IPS DF 6.9 (cell line): ENCODE results near the gene NTSR1.

Experiments used
- DNase-seq: peaks from one replicate; pipeline ENCODE4 v3.0.0-alpha.2; 2013; ENCODE audit warnings: low read depth, low spot score
- H3K27ac ChIP-seq: one replicate; pipeline ENCODE4 v1.5.1; 2013; ENCODE audit warnings: low read length, control low read depth
- H3K27me3 ChIP-seq: 2 replicates; pipeline ENCODE4 v1.6.1; 2013; ENCODE audit warnings: mild to moderate bottlenecking, low read length; ENCODE audit not compliant: control insufficient read depth, insufficient read depth
- H3K36me3 ChIP-seq: 2 replicates; pipeline ENCODE4 v1.6.1; 2013; ENCODE audit warnings: low read length; ENCODE audit not compliant: control insufficient read depth, insufficient read depth
- H3K4me1 ChIP-seq: 2 replicates; pipeline ENCODE4 v1.6.1; 2013; ENCODE audit warnings: low read length; ENCODE audit not compliant: control insufficient read depth, insufficient read depth
- H3K4me3 ChIP-seq: 2 replicates; pipeline ENCODE4 v1.5.1; 2013; ENCODE audit warnings: mild to moderate bottlenecking, low read length
- H3K9me3 ChIP-seq: 2 replicates; pipeline ENCODE4 v1.6.1; 2013; ENCODE audit warnings: low read length, inconsistent platforms; ENCODE audit not compliant: control insufficient read depth, insufficient read depth
- WGBS: extraction: QIAGEN DNeasy Blood & Tissue Kit; methylation state at CpG from one replicate; pipeline ENCODE4 v1.1.7; 2013; ENCODE audit warnings: mixed read lengths, missing lambda C conversion rate; ENCODE audit not compliant: insufficient read length, insufficient coverage; 5-methylcytosine and 5-hydroxymethylcytosine counted together

NTSR1 gene

DNA sequence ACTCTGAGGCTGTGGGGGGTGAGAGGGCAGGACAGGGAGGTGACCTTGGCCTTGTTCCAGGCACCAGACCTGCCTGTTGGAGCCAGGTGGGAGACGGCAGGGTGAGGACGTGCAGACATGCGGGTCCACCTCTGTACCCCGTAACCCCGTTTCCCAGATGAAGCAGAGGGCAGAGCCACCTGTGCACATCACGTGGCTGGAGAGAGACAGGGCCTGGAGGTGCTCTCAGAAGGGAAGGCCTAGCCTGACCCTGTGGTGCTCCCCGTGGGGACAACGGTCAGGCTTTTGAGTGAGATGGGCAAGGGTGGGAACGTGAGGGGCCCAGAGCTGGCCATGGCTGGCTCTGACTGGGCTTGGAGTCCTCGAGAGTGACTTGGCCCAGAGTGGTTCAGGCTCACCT is 6.6 kb downstream of the NTSR1 start:
- no CpG with 5 or more reads among the region's 10 CpGs for WGBS
- Histone ChIP-seq H3K27ac (no peak overlapping the region), H3K9me3 (no peaks in the 10 kb centered on the region), H3K4me1 (no peaks in the 10 kb centered on the region), H3K36me3 (no peaks in the 10 kb centered on the region), H3K4me3 (no peak overlapping the region), H3K27me3 (peaks cover 2% of the 10 kb centered on the region; the same call in 1 of the 2 replicates)
- DNase-seq: no peak

DNA sequence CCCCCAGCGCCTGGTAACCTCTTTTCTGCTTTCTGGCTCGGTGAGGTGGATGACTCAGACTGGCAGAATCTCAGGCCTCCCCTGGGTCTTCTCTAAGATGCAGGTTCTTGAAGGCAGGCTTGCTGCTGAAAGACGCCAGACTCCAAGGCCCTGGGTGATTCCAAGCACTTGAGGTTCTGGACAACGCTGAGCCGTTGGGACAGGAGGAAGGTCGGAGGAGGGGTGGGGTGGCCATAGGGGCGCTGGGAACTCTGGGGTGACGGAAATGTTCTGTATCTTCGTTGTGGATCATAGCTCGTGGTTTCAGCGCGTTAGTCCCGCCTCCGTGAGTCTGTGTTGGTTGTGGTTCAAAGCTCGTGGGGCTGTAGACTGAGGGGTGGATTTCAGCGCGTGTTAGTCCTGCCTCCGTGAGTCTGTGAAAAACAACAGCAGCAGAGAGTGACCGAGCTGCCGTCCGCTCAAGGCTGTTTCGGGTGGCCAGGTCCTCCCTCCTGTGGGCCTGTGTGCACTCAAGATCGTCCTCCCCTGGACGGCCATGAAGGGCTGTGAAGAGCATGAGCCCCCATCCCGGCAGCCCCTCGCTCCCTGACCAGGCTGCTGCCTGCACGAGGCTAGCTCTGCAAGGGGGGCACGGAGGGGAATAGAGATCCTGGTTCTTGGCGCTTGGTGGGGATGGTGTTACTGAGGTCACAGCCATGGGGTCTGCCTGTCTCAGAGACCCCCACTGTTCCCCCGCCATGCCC is 7.7 kb downstream of the NTSR1 start:
- H3K27ac ChIP-seq: no peak overlapping the region
- no peaks in the 10 kb centered on the region for H3K36me3 ChIP-seq
- no peaks in the 10 kb centered on the region for H3K27me3 ChIP-seq
- no peaks in the 10 kb centered on the region for H3K4me1 ChIP-seq
- no peak overlapping the region for H3K4me3 ChIP-seq
- no CpG with 5 or more reads among the region's 30 CpGs for WGBS
- H3K9me3 ChIP-seq: no peaks in the 10 kb centered on the region
- no peak for DNase-seq

DNA sequence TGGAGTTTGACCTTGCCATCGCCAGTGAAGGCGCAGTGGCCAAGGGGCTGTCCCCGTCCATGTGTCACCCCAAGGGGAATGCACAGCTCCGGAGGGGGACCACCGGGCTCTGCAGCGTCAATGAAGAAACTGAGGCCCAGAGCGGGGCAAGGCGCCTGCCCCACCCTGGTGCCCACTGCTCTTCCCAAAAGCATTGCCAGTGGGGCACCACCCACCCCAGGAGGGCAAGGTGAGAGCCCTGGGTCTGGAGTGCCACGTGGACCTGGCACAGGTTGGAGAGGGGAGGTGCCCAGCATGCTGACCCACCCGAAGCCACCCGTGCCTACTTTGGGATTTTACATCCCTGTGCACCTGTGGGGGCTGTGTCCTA is 8.3 kb downstream of the NTSR1 start:
- no peak for DNase-seq
- WGBS: no CpG with 5 or more reads among the region's 11 CpGs
- no peaks in the 10 kb centered on the region for H3K4me1 ChIP-seq
- H3K27ac ChIP-seq: no peak overlapping the region
- no peaks in the 10 kb centered on the region for H3K36me3 ChIP-seq
- no peaks in the 10 kb centered on the region for H3K27me3 ChIP-seq
- H3K4me3 ChIP-seq: no peak overlapping the region
- H3K9me3 ChIP-seq: no peaks in the 10 kb centered on the region

DNA sequence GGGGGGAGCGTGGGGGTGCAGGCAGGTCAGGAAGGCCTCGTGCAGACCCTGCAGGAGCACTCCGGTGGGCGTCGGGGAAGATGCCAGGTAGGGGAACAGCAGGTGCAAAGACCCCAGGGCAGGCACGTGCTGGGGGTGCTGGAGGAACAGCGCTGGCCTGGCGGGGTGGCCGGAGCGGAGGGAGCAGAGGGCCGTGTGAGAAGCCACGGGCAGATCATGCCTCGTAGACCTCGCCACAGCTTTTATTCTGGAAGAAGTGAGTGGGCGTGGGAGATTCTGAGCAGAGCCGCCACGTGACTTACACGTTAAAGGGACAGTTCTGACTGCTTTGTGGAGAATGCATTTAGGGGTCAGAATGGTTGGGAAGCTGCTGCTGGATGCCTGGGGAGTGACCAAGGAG is 9.3 kb downstream of the NTSR1 start:
- Histone ChIP-seq H3K4me3 (no peak overlapping the region), H3K27ac (no peak overlapping the region), H3K4me1 (no peaks in the 10 kb centered on the region), H3K36me3 (no peaks in the 10 kb centered on the region), H3K9me3 (no peaks in the 10 kb centered on the region), H3K27me3 (no peaks in the 10 kb centered on the region)
- no CpG with 5 or more reads among the region's 18 CpGs for WGBS
- DNase-seq: no peak

DNA sequence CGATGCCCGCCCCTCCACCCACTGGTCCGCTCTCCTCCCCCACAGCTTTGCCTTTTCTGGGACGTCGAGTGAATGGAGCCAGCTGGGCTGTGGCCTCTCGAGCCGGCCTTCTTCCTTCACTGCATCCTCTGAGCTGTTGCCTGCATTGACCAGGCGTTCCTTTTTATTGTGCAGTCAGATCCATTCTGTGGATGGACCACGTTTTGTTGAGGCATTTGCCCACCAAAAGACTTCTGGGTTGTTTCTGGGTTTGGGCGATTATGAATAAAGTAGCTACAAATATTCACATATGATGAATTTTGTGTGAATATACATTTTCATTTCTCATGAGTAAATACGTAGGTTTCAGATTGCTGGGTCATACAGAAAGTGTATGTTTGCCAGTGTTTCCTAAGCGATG is 9.9 kb downstream of the NTSR1 start:
- Histone ChIP-seq H3K4me3 (no peak overlapping the region), H3K9me3 (no peaks in the 10 kb centered on the region), H3K4me1 (no peaks in the 10 kb centered on the region), H3K27me3 (no peaks in the 10 kb centered on the region), H3K36me3 (no peaks in the 10 kb centered on the region), H3K27ac (no peak overlapping the region)
- no peak for DNase-seq
- WGBS: no CpG with 5 or more reads among the region's 12 CpGs

DNA sequence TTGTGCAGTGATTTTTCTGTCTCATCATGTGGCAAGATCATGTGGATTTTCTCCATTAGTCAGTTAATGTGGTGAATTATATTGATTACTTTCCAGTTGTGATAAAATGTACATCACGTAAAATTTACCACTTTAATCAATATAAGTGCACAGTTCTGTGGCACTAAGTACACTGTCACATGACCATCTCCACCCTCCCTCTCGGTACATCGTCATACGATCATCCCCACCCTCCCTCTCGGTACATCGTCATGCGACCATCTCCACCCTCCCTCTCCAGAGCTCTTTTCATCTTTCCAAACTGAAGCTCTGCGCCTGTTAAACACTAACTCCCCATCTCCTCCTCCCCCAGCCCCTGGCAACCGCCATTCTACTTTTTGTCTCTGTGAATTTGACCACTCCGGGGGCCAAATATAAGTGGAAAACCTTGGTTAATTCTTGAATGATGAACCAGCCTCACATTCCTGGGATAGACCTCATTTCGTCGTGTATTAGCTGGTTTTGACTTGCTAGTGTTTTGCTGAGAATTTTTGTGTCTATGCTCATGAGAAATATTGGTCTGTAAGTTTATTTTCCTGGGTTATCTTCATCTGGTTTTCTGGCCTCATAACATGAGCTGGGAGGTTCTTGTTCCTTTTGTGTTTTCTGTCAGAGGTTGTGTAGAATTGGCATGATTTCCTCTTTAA is 10.8 kb downstream of the NTSR1 start:
- 100% methylated on average over 4 of the region's 12 CpGs for WGBS
- H3K27me3 ChIP-seq: no peaks in the 10 kb centered on the region
- H3K9me3 ChIP-seq: no peaks in the 10 kb centered on the region
- H3K4me3 ChIP-seq: no peak overlapping the region
- no peaks in the 10 kb centered on the region for H3K36me3 ChIP-seq
- no peaks in the 10 kb centered on the region for H3K4me1 ChIP-seq
- no peak overlapping the region for H3K27ac ChIP-seq
- no peak for DNase-seq

DNA sequence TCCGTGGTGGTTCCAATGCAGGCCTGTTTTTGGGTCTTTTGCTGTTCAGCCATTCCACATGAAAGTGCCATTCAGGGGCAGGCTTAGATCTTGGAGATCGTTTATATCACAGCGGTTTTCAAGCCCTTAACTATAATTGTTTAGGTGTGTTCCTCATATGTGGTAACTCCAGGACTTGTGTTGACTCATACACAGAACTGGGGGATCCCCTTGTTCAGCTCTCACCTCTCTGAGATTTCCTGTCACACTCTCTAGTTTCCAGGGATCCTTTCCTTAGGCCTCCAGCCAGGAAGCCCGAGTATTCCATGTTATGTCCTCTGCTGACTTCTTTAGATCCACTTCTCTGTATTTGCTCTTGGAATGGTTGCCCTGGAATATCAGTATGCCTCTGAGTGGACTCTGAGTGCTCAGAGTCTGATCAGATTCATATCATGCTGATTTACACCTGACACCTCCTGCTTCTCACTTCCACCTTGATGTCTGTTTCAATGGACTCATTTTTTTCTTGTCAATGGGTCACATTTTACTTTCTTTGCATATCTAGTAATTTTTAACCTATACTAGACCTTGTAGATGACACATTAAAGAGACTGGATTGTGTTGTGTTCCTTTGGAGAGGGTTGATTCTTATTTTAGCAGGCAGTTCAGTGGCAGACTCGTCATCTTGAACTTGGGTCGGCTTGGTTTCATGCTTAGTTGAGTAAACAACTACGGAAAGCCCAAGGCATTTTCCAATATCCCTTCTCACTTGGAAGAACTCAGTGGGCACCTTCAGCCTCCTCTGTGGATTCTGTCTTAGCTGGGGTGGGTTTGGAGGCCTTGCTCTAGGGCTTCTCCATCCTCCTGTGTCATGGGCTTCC is 13.1 kb downstream of the NTSR1 start:
- no peaks in the 10 kb centered on the region for H3K4me1 ChIP-seq
- H3K9me3 ChIP-seq: no peaks in the 10 kb centered on the region
- DNase-seq: no peak
- no peaks in the 10 kb centered on the region for H3K36me3 ChIP-seq
- no peaks in the 10 kb centered on the region for H3K27me3 ChIP-seq
- no peak overlapping the region for H3K27ac ChIP-seq
- no peak overlapping the region for H3K4me3 ChIP-seq
- WGBS: no CpG with 5 or more reads among the region's 7 CpGs

DNA sequence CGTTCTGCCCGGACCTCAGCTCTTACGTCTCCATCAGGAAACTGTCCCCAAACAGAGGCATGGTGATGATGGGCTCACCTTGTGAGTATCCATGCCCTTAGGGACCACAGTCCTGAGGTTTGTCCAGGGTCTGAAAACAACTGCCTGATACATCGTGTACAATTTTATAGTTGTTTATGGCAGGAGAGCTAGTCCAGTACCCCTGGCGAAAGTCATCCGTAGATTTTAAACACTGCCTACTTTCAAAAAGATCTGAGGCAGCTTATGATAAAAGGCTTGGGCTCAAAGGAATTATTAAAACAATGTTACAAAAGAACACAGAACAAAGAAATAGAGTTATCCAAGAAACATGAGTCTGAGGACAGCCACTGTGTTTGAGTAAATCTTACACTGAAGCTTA is 14.0 kb downstream of the NTSR1 start:
- DNase-seq: no peak
- Histone ChIP-seq H3K27me3 (no peaks in the 10 kb centered on the region), H3K9me3 (no peaks in the 10 kb centered on the region), H3K27ac (no peak overlapping the region), H3K4me3 (no peak overlapping the region), H3K36me3 (no peaks in the 10 kb centered on the region), H3K4me1 (no peaks in the 10 kb centered on the region)
- WGBS: no CpG with 5 or more reads among the region's 6 CpGs

DNA sequence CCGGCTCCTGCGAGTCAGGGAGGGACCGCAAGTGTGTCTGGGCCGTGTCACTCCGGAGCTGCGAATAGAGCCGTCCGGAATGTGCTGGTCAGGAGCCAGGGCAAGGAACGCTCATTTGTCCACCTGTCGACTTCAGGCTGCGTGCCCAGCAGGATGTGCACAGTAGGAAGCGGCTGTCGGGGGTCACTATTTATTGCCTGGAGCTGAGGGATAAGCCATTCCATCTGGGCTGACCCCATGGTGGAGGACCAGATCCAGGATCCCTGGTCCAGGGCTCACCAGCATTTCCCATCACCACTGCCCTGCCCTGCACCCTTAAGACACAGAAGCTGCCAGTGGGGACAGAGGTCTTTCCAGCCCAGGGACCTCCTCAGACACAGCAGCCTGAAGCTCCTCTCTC is 14.7 kb downstream of the NTSR1 start:
- H3K36me3 ChIP-seq: no peaks in the 10 kb centered on the region
- no peaks in the 10 kb centered on the region for H3K4me1 ChIP-seq
- no peaks in the 10 kb centered on the region for H3K27me3 ChIP-seq
- no peak overlapping the region for H3K27ac ChIP-seq
- no peak for DNase-seq
- no peaks in the 10 kb centered on the region for H3K9me3 ChIP-seq
- no peak overlapping the region for H3K4me3 ChIP-seq
- WGBS: no CpG with 5 or more reads among the region's 13 CpGs

DNA sequence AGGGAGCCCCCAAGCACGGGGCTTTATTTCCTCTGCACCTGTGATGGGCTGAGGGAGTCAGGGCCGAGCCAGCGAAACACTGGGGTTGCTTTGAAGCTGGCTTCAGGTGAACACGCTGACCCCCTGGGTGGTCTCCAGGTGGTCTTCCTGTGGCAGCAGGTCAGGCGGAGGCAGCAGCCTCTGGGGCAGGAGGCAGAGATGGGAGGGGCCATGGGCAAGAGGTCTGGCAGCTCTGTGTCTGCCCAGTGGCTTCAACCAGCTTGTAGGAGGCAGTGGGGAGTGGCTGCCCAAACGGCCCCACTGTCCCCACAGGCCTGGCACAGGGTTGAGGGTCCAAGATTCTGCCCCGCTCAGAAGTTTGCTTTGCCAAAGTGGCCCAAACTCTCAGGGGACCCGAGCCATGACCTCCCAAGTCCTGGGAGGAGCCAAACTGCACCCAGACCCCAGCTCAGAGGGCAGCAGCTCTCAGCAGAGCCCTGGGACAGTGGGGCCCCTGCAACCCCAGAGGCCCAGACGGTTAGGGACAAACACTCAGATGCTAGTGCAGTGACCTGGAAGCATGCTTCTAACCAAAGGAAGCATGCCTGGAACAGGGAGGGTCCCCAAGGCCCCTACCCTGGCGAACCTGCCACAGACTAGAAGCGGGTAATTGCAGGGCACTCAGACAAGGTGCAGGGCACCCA is 15.3 kb downstream of the NTSR1 start:
- H3K27ac ChIP-seq: no peak overlapping the region
- DNase-seq: no peak
- no CpG with 5 or more reads among the region's 11 CpGs for WGBS
- H3K27me3 ChIP-seq: no peaks in the 10 kb centered on the region
- no peaks in the 10 kb centered on the region for H3K4me1 ChIP-seq
- H3K36me3 ChIP-seq: no peaks in the 10 kb centered on the region
- no peaks in the 10 kb centered on the region for H3K9me3 ChIP-seq
- no peak overlapping the region for H3K4me3 ChIP-seq
